ENCODE data around the gene POLR1E.

The POLR1E gene

GRCh38 chr9:37540634-37541033 is 54.9 kb downstream of the POLR1E start:
- DNase-seq = no peak

- DNase-seq = no peak
These were observed 55.7 kb downstream of the POLR1E start for GRCh38 chr9:37541465-37541864.

- no peak for DNase-seq
These were observed 56.7 kb downstream of the POLR1E start for GRCh38 chr9:37542488-37542887.

- DNase-seq = no peak
These were observed 57.1 kb downstream of the POLR1E start for GRCh38 chr9:37542895-37543294.

GRCh38 chr9:37543468-37543867 is 57.7 kb downstream of the POLR1E start:
- no peak for DNase-seq

GRCh38 chr9:37547328-37547878 is 61.7 kb downstream of the POLR1E start:
- no peak for DNase-seq

GRCh38 chr9:37549527-37549926 is 63.8 kb downstream of the POLR1E start:
- no peak for DNase-seq

- DNase-seq = no peak
These were observed 65.0 kb downstream of the POLR1E start for GRCh38 chr9:37550781-37551180.

- no peak for DNase-seq
These were observed 65.7 kb downstream of the POLR1E start for GRCh38 chr9:37551468-37551867.

- no peak for DNase-seq
These were observed 66.1 kb downstream of the POLR1E start for GRCh38 chr9:37551888-37552287.

Measured in effector CD8-positive, alpha-beta T cell (primary cell).